ENCODE results near the gene CNKSR3.

The CNKSR3 gene

DNA sequence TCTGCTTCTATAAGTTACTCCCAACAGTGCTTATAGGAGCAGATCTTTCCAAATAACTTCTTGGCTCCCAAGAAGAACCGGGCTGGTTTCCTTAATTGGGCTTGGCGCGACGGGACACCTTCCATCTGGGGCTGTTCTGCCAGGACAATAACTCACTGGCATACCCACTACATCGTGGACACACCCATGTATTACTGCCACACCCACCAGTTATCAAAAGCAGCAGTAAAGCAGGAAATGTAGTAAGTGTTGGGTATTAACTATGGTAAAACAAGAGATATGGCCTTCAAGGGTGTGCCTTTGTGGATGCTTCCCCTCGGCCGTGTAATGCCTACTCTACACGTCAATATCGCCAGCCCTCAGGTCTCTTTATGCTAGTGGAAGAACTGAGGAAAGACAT lies 24.7 kb downstream of the CNKSR3 start:
- TF ChIP-seq, protein P1, sequence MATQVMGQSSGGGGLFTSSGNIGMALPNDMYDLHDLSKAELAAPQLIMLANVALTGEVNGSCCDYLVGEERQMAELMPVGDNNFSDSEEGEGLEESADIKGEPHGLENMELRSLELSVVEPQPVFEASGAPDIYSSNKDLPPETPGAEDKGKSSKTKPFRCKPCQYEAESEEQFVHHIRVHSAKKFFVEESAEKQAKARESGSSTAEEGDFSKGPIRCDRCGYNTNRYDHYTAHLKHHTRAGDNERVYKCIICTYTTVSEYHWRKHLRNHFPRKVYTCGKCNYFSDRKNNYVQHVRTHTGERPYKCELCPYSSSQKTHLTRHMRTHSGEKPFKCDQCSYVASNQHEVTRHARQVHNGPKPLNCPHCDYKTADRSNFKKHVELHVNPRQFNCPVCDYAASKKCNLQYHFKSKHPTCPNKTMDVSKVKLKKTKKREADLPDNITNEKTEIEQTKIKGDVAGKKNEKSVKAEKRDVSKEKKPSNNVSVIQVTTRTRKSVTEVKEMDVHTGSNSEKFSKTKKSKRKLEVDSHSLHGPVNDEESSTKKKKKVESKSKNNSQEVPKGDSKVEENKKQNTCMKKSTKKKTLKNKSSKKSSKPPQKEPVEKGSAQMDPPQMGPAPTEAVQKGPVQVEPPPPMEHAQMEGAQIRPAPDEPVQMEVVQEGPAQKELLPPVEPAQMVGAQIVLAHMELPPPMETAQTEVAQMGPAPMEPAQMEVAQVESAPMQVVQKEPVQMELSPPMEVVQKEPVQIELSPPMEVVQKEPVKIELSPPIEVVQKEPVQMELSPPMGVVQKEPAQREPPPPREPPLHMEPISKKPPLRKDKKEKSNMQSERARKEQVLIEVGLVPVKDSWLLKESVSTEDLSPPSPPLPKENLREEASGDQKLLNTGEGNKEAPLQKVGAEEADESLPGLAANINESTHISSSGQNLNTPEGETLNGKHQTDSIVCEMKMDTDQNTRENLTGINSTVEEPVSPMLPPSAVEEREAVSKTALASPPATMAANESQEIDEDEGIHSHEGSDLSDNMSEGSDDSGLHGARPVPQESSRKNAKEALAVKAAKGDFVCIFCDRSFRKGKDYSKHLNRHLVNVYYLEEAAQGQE (IDR thresholded peaks at IDR 0.05; ENCODE audit: insufficient replicate concordance, low read depth) = no peak
- TF ChIP-seq SPI1 (IDR thresholded peaks at IDR 0.05; ENCODE audit: borderline replicate concordance, low read depth) = no peak
- no peak for TF ChIP-seq GABPA (IDR thresholded peaks at IDR 0.05; ENCODE audit: low read depth)
- TF ChIP-seq, protein P2, sequence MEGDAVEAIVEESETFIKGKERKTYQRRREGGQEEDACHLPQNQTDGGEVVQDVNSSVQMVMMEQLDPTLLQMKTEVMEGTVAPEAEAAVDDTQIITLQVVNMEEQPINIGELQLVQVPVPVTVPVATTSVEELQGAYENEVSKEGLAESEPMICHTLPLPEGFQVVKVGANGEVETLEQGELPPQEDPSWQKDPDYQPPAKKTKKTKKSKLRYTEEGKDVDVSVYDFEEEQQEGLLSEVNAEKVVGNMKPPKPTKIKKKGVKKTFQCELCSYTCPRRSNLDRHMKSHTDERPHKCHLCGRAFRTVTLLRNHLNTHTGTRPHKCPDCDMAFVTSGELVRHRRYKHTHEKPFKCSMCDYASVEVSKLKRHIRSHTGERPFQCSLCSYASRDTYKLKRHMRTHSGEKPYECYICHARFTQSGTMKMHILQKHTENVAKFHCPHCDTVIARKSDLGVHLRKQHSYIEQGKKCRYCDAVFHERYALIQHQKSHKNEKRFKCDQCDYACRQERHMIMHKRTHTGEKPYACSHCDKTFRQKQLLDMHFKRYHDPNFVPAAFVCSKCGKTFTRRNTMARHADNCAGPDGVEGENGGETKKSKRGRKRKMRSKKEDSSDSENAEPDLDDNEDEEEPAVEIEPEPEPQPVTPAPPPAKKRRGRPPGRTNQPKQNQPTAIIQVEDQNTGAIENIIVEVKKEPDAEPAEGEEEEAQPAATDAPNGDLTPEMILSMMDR (IDR thresholded peaks at IDR 0.05; ENCODE audit: insufficient read depth, low read length) = no peak
- TF ChIP-seq POLR2AphosphoS5 (IDR thresholded peaks at IDR 0.05; ENCODE audit: low read depth) = no peak
- H3K4me3 ChIP-seq (replicated peaks; ENCODE audit: insufficient read depth, low read length) = no peak overlapping the region
- no peaks in the 10 kb centered on the region for H3K27me3 ChIP-seq (ENCODE audit: insufficient read depth, poor library complexity, severe bottlenecking)
- no peak overlapping the region for H3K27ac ChIP-seq (replicated peaks)
- no peak for DNase-seq (ENCODE audit: low read depth in 1 of 2, low spot score in 1 of 2)

DNA sequence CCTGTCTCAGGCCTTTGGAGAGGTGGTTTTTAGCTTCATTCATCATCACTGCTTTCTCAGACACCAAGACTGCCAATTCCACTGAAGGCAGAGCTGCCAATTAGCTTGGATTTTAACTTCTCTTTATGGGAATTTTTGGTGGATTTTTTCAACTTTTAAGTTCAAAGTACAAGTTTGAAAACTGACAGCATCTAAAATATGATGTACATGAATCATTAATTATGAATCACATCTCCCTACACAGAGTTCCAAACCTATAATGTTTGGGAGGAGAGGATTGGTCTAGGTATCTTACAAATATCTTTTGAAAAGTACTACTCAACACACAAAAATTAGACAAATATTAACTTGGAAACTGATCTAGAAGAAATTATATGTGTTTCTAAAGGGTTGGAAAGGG lies 25.5 kb downstream of the CNKSR3 start:
- TF ChIP-seq, protein P2 (IDR thresholded peaks at IDR 0.05; ENCODE audit: insufficient read depth, low read length) = no peak
- TF ChIP-seq POLR2AphosphoS5 (IDR thresholded peaks at IDR 0.05; ENCODE audit: low read depth) = no peak
- TF ChIP-seq GABPA (IDR thresholded peaks at IDR 0.05; ENCODE audit: low read depth) = no peak
- TF ChIP-seq SPI1 (IDR thresholded peaks at IDR 0.05; ENCODE audit: borderline replicate concordance, low read depth) = no peak
- TF ChIP-seq, protein P1 (IDR thresholded peaks at IDR 0.05; ENCODE audit: insufficient replicate concordance, low read depth) = no peak
- no peaks in the 10 kb centered on the region for H3K27me3 ChIP-seq (ENCODE audit: insufficient read depth, poor library complexity, severe bottlenecking)
- H3K4me3 ChIP-seq (replicated peaks; ENCODE audit: insufficient read depth, low read length) = no peak overlapping the region
- no peak overlapping the region for H3K27ac ChIP-seq (replicated peaks)
- DNase-seq (ENCODE audit: low read depth in 1 of 2, low spot score in 1 of 2) = no peak

DNA sequence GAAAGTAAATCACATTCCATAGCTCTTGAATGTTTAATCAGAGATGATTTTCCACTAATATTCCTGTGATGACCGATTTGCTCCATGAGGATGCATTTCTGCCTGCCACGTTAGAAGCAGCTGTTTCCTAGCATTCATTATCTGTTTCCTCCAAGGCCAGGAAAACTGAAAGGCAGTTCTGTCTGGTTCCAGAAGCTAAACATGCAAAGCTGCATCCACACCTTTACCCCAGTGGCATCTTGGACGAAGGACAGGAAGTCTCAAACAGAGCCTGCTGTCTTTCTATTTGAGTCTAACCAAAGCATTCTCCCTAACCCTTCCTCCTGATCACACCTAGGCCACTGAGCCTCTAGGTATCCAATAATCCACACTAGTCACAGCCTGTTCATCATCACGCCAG lies 27.6 kb downstream of the CNKSR3 start:
- Histone ChIP-seq H3K27me3 (ENCODE audit: insufficient read depth, poor library complexity, severe bottlenecking) (no peaks in the 10 kb centered on the region), H3K4me3 (replicated peaks; ENCODE audit: insufficient read depth, low read length) (no peak overlapping the region), H3K27ac (replicated peaks) (no peak overlapping the region)
- TF ChIP-seq POLR2AphosphoS5 (IDR thresholded peaks at IDR 0.05; ENCODE audit: low read depth) (no peak), GABPA (IDR thresholded peaks at IDR 0.05; ENCODE audit: low read depth) (no peak), SPI1 (IDR thresholded peaks at IDR 0.05; ENCODE audit: borderline replicate concordance, low read depth) (no peak)
- TF ChIP-seq, protein P1 (IDR thresholded peaks at IDR 0.05; ENCODE audit: insufficient replicate concordance, low read depth) = no peak
- TF ChIP-seq, protein P2 (IDR thresholded peaks at IDR 0.05; ENCODE audit: insufficient read depth, low read length) = no peak
- no peak for DNase-seq (ENCODE audit: low read depth in 1 of 2, low spot score in 1 of 2)

Data from HL-60 (cell line).